ENCODE results near the gene VEZT. TPM values are rescaled to one million over a fixed set of nuclear protein-coding genes. Genes with fewer than 3 reads are reported as not detected.
"Not testable (repeated sequence)": the region's sequence is repeated elsewhere in the genome, so short reads cannot be mapped to it uniquely, and the experiment has no call there.

Gene VEZT
- total RNA-seq, 1 experiment from 2014 or later = 107 TPM

DNA sequence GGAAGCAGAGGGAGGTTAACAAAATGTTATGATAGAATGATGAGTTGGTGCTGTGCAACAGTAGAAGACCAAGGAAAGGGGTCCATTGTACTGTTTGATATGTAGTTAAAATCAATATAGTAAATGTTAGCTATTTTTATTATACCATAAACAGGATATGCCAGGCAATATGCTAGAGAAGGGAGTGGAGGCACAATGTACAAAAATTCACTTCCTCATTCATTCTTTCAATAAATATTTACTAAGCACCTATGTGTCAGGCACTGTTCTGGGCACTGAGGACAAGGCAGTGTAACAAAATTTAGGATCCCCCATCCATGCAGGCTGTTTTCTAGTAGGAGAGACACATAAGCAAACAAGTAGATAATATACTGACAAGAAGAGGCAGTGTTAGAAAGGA, 25.3 kb upstream of the VEZT start:
- DNase-seq (ENCODE audit: low spot score) = no peak
- BruUV-seq (replicated peaks) = no TSS peak
- intact Hi-C loops (cut with micrococcal nuclease; ENCODE audit: unreplicated experiment) = no loop called here
- Histone ChIP-seq H3K27ac (ENCODE audit: low read depth, low read length, poor library complexity, severe bottlenecking) (no peak overlapping the region), H3K4me3 (ENCODE audit: low read depth, low read length, poor library complexity, severe bottlenecking) (no peak overlapping the region), H3K36me3 (ENCODE audit: insufficient read depth, low read length, poor library complexity, severe bottlenecking) (no peaks in the 10 kb centered on the region), H3K9me3 (ENCODE audit: low read depth, low read length, poor library complexity, severe bottlenecking) (no peaks in the 10 kb centered on the region), H3K27me3 (replicated peaks; ENCODE audit: insufficient read depth, low read depth, low read length, poor library complexity) (no peaks in the 10 kb centered on the region), H3K4me1 (ENCODE audit: insufficient read depth, low read length, poor library complexity, severe bottlenecking) (peaks cover under 1% of the 10 kb centered on the region)
- CTCF ChIA-PET = no interaction called here
- TF ChIP-seq EZH2 (IDR thresholded peaks at IDR 0.05; ENCODE audit: borderline replicate concordance, low read depth, low read length, poor library complexity, severe bottlenecking) = no peak
- TF ChIP-seq, protein P1, sequence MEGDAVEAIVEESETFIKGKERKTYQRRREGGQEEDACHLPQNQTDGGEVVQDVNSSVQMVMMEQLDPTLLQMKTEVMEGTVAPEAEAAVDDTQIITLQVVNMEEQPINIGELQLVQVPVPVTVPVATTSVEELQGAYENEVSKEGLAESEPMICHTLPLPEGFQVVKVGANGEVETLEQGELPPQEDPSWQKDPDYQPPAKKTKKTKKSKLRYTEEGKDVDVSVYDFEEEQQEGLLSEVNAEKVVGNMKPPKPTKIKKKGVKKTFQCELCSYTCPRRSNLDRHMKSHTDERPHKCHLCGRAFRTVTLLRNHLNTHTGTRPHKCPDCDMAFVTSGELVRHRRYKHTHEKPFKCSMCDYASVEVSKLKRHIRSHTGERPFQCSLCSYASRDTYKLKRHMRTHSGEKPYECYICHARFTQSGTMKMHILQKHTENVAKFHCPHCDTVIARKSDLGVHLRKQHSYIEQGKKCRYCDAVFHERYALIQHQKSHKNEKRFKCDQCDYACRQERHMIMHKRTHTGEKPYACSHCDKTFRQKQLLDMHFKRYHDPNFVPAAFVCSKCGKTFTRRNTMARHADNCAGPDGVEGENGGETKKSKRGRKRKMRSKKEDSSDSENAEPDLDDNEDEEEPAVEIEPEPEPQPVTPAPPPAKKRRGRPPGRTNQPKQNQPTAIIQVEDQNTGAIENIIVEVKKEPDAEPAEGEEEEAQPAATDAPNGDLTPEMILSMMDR (conservative IDR thresholded peaks at IDR 0.05; ENCODE audit: low read depth, low read length) = no peak
- POLR2A ChIA-PET (ENCODE audit: low non-redundant PET) = no interaction called here

DNA sequence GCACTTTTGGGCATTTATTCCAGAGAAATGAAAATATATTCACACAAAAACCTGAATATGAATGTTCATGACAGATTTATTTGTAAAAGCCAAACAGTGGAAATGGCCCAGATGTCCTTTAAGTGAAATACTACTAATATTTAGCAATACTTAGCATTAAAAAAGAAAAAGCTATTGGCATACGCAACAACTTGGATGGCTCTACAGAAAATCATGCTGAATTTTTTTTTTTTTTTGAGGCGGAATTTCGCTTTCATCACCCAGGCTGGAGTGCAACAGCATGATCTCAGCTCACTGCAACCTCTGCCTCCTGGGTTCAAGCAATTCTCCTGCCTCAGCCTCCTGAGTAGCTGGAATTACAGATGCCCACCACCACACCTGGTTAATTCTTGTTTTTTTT, 24.5 kb upstream of the VEZT start:
- TF ChIP-seq, protein P1 (conservative IDR thresholded peaks at IDR 0.05; ENCODE audit: low read depth, low read length) = no peak
- no peak for TF ChIP-seq EZH2 (IDR thresholded peaks at IDR 0.05; ENCODE audit: borderline replicate concordance, low read depth, low read length, poor library complexity, severe bottlenecking)
- DNase-seq (ENCODE audit: low spot score) = no peak
- no peaks in the 10 kb centered on the region for H3K9me3 ChIP-seq (ENCODE audit: low read depth, low read length, poor library complexity, severe bottlenecking)
- CTCF ChIA-PET = no interaction called here
- no peaks in the 10 kb centered on the region for H3K36me3 ChIP-seq (ENCODE audit: insufficient read depth, low read length, poor library complexity, severe bottlenecking)
- H3K4me1 ChIP-seq (ENCODE audit: insufficient read depth, low read length, poor library complexity, severe bottlenecking) = peaks cover 9% of the 10 kb centered on the region
- intact Hi-C loops (cut with micrococcal nuclease; ENCODE audit: unreplicated experiment) = no loop called here
- POLR2A ChIA-PET (ENCODE audit: low non-redundant PET) = no interaction called here
- H3K27ac ChIP-seq (ENCODE audit: low read depth, low read length, poor library complexity, severe bottlenecking) = no peak overlapping the region
- no TSS peak for BruUV-seq (replicated peaks)
- H3K27me3 ChIP-seq (replicated peaks; ENCODE audit: insufficient read depth, low read depth, low read length, poor library complexity) = no peaks in the 10 kb centered on the region
- no peak overlapping the region for H3K4me3 ChIP-seq (ENCODE audit: low read depth, low read length, poor library complexity, severe bottlenecking)

DNA sequence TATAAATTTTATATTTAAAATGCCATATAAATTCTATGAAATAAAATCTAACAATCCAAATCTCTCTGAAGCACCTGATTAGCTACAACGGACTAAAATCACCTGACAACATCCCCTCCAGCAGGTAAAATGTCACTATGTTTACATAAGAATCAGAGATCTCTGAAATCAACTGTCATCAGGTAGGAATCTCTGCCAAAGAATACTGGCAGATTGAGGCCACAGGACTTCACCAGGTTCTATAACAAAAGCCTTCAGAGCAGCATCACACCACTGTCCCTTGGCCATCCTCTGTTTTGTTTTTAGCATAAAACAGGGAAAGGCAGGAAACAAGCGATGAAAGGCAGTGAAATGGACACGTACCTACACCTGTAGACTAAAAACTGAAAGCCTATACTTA, 22.5 kb upstream of the VEZT start:
- BruUV-seq (replicated peaks) = no TSS peak

DNA sequence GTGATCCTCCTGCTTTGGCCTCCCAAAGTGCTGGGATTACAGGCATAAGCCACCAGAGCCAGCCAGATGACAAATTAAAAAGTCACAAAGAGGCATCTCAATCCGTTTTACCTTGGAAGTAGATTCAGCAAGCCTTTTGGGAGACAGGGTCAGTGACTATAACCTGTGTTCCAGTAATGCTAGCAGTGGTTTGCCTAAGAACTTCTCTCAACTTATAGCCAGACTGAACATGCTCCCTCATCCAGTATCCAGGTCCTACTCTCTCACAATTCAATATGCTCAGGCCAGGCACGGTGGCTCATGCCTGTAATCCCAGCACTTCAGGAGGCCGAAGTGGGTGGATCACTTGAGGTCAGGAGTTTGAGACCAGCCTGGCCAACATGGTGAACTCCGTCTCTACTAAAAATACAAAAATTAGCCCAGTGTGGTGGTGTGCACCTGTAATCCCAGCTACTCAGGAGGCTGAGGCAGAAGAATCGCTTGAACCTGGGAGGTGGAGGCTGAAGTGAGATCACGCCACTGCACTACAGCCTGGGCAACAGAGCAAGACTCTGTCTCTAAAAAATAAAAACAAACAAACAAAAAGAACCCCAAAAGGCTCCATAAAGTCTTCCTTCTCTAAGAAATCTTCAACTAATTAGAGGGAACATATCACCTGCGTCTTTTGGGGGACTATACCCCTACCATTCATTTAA, 20.6 kb upstream of the VEZT start:
- H3K9me3 ChIP-seq (ENCODE audit: low read depth, low read length, poor library complexity, severe bottlenecking); POLR2A ChIA-PET (ENCODE audit: low non-redundant PET); intact Hi-C loops (cut with micrococcal nuclease; ENCODE audit: unreplicated experiment); BruUV-seq (replicated peaks); H3K36me3 ChIP-seq (ENCODE audit: insufficient read depth, low read length, poor library complexity, severe bottlenecking); H3K27me3 ChIP-seq (replicated peaks; ENCODE audit: insufficient read depth, low read depth, low read length, poor library complexity); H3K27ac ChIP-seq (ENCODE audit: low read depth, low read length, poor library complexity, severe bottlenecking); CTCF ChIA-PET; DNase-seq (ENCODE audit: low spot score); H3K4me3 ChIP-seq (ENCODE audit: low read depth, low read length, poor library complexity, severe bottlenecking): not testable (repeated sequence)
- H3K4me1 ChIP-seq (ENCODE audit: insufficient read depth, low read length, poor library complexity, severe bottlenecking) = peaks cover 44% of the 10 kb centered on the region

More for the DNA sequence above, 22.5 kb upstream of the VEZT start:
- TF ChIP-seq EZH2 (IDR thresholded peaks at IDR 0.05; ENCODE audit: borderline replicate concordance, low read depth, low read length, poor library complexity, severe bottlenecking) = no peak
- TF ChIP-seq, protein P1 (conservative IDR thresholded peaks at IDR 0.05; ENCODE audit: low read depth, low read length) = no peak
- intact Hi-C loops (cut with micrococcal nuclease; ENCODE audit: unreplicated experiment) = no loop called here
- H3K36me3 ChIP-seq (ENCODE audit: insufficient read depth, low read length, poor library complexity, severe bottlenecking) = no peaks in the 10 kb centered on the region
- no peak overlapping the region for H3K4me3 ChIP-seq (ENCODE audit: low read depth, low read length, poor library complexity, severe bottlenecking)
- H3K27ac ChIP-seq (ENCODE audit: low read depth, low read length, poor library complexity, severe bottlenecking) = no peak overlapping the region
- no peaks in the 10 kb centered on the region for H3K9me3 ChIP-seq (ENCODE audit: low read depth, low read length, poor library complexity, severe bottlenecking)
- DNase-seq (ENCODE audit: low spot score) = no peak
- ChIA-PET CTCF (no interaction called here), POLR2A (ENCODE audit: low non-redundant PET) (no interaction called here)
- H3K4me1 ChIP-seq (ENCODE audit: insufficient read depth, low read length, poor library complexity, severe bottlenecking) = peaks cover 25% of the 10 kb centered on the region
- H3K27me3 ChIP-seq (replicated peaks; ENCODE audit: insufficient read depth, low read depth, low read length, poor library complexity) = no peaks in the 10 kb centered on the region

Measured in A673 (cell line).